IPS-18c (cell line): ENCODE data around the gene HOOK2.
A peak's percentile ranks its signal among the peaks of the same experiment; 100 is the strongest.

Source experiments
- H3K4me3 ChIP-seq: 2 replicates; pipeline ENCODE4 v1.7.0; 2013; ENCODE audit warnings: low read depth, mild to moderate bottlenecking, low read length, moderate library complexity; ENCODE audit not compliant: insufficient read depth
- H3K9me3 ChIP-seq: one replicate; pipeline ENCODE4 v1.6.1; 2013; ENCODE audit warnings: mild to moderate bottlenecking, low read length, moderate library complexity; ENCODE audit not compliant: control insufficient read depth, insufficient read depth

The HOOK2 gene

DNA sequence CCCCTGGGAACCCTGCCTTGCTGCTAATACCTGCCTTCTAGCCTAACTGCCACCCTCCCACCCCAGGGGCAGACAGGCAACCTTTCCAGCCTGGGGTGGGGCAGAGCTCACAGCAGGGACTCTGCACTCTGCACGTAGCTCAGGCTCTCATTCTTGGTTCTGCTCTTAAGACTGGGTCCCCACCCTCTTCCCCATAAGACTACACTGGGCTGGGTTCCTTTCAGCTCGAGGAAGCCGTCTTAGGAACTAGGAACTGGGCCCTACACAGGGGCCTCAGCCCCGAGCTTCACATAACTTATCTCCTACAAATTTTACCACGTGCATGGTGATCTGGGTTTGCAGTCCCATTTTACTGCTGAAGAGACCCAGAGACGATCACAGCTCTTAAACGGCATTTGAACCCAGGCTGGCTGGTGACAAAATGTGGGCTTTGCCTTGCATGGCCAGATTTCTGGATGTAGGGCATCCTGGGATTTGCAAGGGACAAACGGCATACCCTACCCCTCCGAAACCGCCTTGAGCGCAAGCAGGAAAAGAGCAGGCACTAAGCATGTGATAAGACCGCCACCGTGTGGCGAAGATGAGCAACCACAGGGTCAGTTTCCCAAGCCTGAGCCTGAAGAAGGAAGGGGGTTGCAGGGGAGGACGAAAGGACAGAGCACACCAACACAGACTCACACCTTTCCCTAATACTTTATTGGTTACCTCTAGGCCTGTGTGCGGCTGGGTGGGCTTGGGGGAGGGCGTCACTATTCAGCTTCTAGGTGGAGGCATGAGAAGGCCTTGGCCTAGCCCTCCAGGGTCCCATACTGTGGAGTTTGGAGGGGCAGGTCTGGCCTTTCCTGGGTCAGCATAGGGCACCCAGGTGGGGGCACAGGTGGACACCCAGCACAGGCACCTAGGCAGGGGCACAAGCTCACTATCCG, 21.1 kb upstream of the HOOK2 start:
- Histone ChIP-seq H3K4me3 (no peak overlapping the region), H3K9me3 (no peaks in the 10 kb centered on the region)

DNA sequence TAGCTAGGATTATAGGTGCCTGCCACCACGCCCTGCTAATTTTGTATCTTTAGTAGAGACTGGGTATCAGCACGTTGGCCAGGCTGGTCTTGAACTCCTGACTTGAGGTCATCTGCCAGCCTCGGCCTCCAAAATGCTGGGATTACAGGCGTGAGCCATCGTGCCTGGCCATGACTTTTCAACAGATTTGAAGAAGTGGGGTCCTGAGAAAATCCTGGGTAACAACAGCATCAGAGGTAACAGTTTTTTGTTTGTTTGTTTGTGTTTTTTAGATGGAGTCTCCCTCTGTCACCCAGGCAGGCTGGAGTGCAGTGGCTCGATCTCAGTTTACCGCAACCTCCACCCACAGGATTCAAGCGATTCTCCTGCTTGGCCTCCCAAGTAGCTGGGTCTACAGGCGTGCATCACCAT, 19.6 kb upstream of the HOOK2 start:
- H3K4me3 ChIP-seq, result no peak overlapping the region

DNA sequence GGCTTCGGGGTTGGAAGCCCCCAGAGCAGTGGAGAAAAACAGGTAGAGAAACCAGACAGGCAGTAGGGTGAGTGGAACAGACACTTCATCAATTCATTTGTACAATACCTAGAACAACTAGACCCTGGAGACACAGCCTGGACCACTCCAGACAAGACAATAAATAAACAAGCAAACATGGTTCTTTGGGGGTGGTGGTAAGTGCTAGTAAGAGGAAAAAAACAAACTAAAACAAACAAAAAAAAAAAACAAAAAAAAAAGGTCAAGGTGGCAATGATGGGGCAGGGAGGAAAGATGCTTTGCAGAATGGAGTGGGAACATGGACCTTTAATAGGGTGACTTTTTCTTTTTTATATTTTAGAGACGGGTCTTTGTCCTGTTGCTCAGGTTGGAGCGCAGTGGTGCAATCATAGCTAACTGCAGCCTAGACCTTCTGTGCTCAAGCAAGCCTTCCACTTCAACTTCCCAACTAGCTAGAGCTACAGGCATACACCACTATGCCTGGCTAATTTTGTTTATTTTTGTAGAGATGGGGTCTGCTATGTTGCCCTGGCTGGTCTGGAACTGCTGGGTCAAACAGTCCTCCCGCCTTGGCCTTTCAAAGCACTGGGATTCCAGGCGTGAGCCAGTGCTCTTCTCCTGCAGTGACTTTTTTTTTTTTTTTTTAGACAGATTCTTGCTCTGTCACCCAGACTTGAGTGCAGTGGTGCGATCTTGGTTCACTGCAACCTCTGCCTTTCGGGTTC, 19.0 kb upstream of the HOOK2 start:
- Histone ChIP-seq H3K4me3 (peak overlapping the region; percentile 61; the same call in 1 of the 2 replicates), H3K9me3 (no peaks in the 10 kb centered on the region)

More for the DNA sequence above, 19.6 kb upstream of the HOOK2 start:
- H3K9me3 ChIP-seq, result no peaks in the 10 kb centered on the region

DNA sequence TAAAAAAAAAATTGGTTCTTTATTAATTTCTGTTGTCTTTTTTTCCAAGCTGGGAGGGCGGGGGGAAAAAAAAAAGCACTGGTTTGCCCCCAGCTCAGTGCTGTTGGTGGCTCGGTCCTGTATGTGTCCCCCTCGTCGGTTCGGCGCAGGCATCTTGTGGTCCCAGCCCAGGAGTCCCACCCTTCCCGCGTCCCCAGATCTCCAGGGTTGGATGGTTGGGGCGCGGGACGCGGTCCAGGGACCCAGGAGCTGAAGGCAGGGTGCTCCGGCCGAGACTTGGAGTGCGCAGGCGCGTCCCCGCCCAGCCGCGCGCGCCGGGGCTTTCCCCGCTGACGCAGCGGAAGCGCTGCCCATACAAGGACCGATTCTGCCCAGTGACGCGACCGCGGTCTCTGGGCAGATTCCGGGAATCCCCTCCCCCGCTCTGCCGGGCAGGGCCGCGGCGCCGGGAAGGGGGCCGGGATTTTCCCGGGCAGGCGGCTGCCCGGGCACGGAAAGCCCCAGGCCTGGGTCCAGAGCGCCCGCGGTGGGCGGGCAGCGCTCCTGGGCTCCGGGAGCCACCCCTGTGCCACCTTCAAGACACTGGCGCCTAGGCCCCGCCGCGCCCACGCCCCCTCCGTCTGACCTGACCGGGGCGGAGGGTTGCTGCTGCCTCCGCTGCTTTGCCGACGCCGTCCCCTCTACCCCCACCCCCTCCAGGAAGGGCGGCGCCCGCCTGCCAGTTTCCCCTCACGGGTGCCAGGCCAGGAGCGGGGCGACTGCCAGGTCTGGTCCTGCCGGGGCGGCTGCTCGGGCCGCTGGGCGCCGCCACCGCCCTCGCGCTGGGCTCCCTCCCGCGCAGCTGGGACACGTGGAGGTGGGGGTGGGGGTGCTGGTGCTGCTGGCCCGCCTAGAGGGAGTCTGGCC, 18.2 kb upstream of the HOOK2 start:
- H3K4me3 ChIP-seq, result peak overlapping the region; percentile 61
- H3K9me3 ChIP-seq, result no peaks in the 10 kb centered on the region

DNA sequence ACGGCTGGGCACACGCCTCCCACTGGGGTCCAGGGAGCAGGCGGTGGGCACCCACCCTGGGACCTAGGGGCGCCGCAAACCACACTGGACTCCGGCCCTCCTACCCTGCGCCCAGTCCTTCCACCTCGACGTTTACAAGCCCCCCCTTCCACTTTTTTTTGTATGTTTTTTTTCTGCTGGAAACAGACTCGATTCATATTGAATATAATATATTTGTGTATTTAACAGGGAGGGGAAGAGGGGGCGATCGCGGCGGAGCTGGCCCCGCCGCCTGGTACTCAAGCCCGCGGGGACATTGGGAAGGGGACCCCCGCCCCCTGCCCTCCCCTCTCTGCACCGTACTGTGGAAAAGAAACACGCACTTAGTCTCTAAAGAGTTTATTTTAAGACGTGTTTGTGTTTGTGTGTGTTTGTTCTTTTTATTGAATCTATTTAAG, 17.5 kb upstream of the HOOK2 start:
- Histone ChIP-seq H3K9me3 (no peaks in the 10 kb centered on the region), H3K4me3 (peak overlapping the region; percentile 61)

DNA sequence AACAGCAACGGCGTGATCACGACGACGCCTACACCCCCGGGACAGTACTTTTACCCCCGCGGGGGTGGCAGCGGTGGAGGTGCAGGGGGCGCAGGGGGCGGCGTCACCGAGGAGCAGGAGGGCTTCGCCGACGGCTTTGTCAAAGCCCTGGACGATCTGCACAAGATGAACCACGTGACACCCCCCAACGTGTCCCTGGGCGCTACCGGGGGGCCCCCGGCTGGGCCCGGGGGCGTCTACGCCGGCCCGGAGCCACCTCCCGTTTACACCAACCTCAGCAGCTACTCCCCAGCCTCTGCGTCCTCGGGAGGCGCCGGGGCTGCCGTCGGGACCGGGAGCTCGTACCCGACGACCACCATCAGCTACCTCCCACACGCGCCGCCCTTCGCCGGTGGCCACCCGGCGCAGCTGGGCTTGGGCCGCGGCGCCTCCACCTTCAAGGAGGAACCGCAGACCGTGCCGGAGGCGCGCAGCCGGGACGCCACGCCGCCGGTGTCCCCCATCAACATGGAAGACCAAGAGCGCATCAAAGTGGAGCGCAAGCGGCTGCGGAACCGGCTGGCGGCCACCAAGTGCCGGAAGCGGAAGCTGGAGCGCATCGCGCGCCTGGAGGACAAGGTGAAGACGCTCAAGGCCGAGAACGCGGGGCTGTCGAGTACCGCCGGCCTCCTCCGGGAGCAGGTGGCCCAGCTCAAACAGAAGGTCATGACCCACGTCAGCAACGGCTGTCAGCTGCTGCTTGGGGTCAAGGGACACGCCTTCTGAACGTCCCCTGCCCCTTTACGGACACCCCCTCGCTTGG, 16.9 kb upstream of the HOOK2 start:
- Histone ChIP-seq H3K4me3 (peak overlapping the region; percentile 61), H3K9me3 (no peaks in the 10 kb centered on the region)

DNA sequence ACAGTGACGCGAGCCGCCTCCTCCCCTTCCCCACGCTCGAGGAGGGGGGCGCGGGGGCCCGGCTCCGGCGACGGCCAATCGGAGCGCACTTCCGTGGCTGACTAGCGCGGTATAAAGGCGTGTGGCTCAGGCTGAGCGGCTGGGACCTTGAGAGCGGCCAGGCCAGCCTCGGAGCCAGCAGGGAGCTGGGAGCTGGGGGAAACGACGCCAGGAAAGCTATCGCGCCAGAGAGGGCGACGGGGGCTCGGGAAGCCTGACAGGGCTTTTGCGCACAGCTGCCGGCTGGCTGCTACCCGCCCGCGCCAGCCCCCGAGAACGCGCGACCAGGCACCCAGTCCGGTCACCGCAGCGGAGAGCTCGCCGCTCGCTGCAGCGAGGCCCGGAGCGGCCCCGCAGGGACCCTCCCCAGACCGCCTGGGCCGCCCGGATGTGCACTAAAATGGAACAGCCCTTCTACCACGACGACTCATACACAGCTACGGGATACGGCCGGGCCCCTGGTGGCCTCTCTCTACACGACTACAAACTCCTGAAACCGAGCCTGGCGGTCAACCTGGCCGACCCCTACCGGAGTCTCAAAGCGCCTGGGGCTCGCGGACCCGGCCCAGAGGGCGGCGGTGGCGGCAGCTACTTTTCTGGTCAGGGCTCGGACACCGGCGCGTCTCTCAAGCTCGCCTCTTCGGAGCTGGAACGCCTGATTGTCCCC, 16.1 kb upstream of the HOOK2 start, which contains the start of gene JUNB:
JUNB (plus strand) TSS at position 142 of the 706 bp plus-strand sequence; CDS start at position 428, 286 bp downstream.
- Histone ChIP-seq H3K4me3 (peak within 1 kb of the TSS; percentile 61), H3K9me3 (no peaks in the 10 kb centered on the region)

DNA sequence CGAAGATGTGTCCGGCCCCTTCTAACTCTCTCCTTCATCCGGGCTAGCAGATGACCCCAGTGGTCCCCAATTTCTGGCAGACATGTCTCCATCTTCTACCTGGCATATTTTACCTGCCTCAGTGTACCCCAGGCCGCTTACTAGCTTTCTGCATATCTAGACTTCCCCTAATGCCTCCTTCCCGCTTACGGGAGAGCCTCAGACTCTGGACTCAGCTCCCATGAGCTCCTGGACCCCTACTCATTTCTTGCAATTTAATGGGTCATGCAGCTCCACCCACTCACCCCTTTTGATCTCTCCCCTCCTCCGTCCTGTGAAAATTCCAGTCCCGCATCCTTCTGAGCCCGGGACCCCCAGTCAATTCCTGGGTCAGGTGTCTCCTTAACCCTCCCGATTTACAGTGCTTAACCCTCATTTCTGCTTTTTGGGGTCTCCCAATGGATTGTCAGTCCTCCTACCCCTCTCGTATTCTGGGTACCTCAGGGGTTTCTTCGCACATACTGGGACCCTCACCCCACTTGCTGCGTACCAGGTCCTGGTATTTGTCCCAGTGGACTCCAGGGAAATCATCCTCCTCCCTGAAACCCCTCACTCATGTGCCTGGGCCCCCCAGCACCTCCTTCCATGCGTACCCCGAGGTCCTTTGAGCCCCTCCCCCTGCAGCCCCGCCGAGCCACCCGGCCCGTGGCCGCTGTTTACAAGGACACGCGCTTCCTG, 15.4 kb upstream of the HOOK2 start:
- peak overlapping the region; percentile 61 for H3K4me3 ChIP-seq
- no peaks in the 10 kb centered on the region for H3K9me3 ChIP-seq

DNA sequence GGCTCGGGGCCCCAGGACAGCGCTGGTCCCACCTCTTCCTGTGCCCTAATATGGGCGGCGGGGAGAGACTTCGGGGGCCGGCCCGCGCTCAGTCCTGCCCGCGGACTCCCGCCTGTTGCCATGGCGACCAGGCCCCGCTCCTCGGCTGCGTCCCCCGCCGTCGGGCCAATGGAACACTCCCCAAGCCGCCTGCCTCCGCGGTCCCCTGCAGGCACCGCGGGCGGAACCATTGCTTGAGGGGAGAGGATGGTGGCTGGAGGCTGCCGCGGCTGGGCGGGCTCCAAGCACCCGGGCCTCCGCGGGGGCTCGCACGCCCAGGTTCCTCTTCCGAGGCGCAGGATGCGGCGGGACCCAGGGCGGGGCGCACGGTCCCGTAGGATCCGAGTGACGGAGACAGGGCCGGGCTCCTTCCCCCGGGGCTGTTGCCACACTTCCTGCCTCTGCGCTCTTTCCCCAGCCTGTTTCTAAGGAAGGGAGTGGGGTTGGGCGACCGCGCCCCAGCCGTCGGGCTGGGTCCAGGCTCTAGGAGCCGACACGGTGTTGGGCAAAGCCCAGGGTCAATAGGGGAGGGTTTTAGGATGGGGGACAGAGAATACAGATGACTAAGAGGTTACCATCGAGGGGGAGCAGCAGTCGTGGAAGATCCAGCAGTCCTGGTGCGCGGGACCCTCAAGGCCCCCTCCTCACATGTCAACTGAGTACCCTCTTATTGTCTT, 14.7 kb upstream of the HOOK2 start:
- H3K4me3 ChIP-seq, result peak overlapping the region; percentile 61
- H3K9me3 ChIP-seq, result no peaks in the 10 kb centered on the region

DNA sequence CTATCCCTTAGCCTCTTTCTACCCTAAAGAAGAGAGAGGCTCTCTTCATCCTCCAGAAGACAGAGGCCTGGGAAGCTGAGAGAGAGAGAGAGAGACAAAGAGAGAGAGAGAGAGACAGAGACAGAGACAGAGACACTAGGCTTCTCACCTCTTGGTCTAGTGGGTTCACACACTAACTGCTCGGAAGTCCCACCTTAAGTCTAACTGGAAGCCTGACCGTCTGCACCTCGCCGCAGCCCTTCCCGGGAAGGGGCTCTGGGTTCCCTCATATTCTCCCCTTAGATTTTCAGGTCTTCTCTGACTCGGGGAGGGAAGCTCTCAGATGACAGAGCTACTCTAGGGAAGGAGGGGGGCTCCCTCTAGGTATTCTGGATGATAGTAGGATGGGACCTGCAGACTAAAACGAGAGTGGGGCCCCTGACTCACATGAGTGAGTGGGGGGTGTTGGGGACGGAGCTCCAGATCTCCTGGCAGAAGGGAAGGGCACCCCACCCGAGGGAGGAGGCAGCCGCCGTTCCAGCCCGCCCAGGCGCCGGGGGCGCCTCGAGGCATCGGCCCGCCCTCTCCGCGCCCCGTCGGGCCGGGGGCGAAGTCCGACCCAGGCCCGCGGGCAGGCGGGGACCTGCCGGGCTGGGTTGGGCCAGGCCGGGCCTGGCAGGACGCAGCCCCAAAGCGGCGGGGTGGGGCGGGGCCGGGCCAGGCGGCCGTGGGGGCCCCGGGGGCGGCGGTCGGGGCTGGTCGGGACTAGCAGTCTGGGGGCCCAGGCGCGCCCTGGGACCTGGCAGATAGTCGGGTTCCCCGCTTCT, 13.9 kb upstream of the HOOK2 start:
- Histone ChIP-seq H3K4me3 (peak overlapping the region; percentile 61), H3K9me3 (no peaks in the 10 kb centered on the region)

DNA sequence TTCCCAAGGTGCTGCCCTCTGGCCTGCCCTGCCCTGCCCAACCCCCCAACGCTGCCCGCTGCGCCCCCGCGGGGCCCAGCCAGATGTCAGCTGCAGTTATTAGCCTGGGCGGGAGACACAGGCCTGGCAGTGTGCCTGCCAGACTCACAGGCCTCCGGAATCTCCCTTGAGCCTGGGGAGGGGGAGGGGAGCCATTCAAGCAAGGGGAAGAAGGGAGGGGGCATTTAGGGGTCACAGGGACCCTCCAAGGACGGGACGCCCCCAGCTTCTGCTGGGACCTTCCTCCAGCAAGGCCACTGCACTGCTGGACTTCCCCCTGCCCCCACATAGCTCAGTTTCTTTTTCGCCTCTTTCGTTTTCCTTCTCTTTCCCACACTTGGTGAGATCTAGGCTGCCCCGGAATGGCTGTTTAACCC, 13.3 kb upstream of the HOOK2 start:
- Histone ChIP-seq H3K4me3 (peak overlapping the region; percentile 40), H3K9me3 (no peaks in the 10 kb centered on the region)

DNA sequence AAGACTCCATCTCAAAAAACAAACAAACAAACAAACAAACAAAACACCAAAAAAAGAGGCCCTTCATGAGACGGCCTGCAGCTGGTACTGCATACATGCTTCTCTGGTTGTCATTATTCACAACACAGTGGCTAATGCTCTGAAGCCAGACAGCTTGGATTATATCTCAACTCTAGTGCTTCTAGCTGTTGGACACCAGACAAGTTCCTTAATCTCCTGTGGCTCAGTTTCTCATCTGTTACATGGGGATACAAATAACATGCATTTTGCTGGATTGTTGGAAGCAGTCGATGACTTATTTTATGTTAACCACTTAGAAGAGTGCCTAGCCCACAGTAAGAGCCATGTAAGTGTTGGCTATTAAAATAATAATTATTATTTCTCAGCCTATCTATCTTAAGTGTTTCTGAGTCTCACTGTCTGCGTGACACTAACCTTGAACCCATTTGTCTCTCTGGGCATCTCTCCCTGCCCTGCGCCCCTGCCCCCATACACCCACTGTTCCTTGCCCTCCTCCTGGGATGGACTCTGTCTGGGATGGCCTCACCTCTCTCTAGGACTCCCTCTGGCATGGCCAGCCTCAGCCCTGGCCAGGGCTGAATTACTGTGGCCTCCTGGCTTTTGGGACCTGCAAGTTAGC, 12.8 kb upstream of the HOOK2 start:
- no peak overlapping the region for H3K4me3 ChIP-seq
- H3K9me3 ChIP-seq, result no peaks in the 10 kb centered on the region

DNA sequence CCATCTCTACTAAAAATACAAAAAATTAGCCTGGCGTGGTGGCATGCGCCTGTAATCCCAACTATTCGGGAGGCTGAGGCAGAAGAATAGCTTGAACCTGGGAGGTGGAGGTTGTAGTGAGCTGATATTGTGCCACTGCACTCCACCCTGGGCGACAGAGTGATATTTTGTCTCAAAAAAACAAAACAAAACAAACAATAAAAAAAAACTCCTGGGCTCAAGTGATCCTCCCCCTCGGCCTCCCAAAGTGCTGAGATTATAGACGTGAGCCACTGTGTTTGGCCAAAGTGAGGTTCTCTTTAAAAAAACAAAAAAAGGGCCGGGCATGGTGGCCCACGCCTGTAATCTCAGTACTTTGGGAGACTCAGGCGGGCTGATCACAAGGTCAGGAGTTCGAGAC, 12.1 kb upstream of the HOOK2 start:
- Histone ChIP-seq H3K4me3 (no peak overlapping the region), H3K9me3 (no peaks in the 10 kb centered on the region)

DNA sequence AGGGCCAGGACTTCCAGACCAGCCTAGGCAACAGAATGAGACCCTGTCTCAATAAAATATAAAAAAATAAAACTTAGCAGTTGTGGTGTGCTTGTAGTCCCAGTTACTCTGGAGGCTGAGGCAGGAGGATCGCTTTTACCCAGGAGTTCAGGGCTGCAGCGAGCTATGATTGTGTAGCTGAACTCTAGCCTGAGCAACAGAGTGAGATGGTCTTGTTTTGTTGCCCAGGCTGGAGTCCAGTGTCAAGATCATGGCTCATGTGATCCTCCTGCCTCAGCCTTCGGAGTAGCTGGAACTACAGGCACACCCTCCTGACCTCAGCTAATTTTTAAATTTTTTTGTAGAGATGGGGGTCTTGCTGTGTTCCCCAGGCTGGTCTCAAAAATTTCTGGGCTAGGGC, 11.6 kb upstream of the HOOK2 start:
- no peaks in the 10 kb centered on the region for H3K9me3 ChIP-seq
- no peak overlapping the region for H3K4me3 ChIP-seq
